22Rv1 (cell line): ENCODE data around the gene ENTPD3.

Experiments
- H3K27ac ChIP-seq: fragments of 450-650 bp; 2 replicates; pipeline ENCODE4 v1.5.1; 2017
- ZFX ChIP-seq: fragments of 450-650 bp; IDR thresholded peaks from 2 replicates; pipeline ENCODE4 v1.6.1; 2017; ENCODE audit warnings: antibody characterized with exemption, borderline replicate concordance
- TF ChIP-seq, protein P1 (sequence below): fragments of 450-650 bp; IDR thresholded peaks from 2 replicates; pipeline ENCODE4 v1.5.1; 2017; ENCODE audit warnings: mild to moderate bottlenecking

The ENTPD3 gene, protein sequence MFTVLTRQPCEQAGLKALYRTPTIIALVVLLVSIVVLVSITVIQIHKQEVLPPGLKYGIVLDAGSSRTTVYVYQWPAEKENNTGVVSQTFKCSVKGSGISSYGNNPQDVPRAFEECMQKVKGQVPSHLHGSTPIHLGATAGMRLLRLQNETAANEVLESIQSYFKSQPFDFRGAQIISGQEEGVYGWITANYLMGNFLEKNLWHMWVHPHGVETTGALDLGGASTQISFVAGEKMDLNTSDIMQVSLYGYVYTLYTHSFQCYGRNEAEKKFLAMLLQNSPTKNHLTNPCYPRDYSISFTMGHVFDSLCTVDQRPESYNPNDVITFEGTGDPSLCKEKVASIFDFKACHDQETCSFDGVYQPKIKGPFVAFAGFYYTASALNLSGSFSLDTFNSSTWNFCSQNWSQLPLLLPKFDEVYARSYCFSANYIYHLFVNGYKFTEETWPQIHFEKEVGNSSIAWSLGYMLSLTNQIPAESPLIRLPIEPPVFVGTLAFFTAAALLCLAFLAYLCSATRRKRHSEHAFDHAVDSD

GRCh38 chr3:40387001-40387894 lies at the start of gene ENTPD3:
Gene ENTPD3, plus strand, starts transcription at chr3:40387184. Its CDS starts 874 bp downstream, at chr3:40388058.
- H3K27ac ChIP-seq, result no peak within 1 kb of the TSS
- TF ChIP-seq ZFX, result no peak
- TF ChIP-seq, protein P1, sequence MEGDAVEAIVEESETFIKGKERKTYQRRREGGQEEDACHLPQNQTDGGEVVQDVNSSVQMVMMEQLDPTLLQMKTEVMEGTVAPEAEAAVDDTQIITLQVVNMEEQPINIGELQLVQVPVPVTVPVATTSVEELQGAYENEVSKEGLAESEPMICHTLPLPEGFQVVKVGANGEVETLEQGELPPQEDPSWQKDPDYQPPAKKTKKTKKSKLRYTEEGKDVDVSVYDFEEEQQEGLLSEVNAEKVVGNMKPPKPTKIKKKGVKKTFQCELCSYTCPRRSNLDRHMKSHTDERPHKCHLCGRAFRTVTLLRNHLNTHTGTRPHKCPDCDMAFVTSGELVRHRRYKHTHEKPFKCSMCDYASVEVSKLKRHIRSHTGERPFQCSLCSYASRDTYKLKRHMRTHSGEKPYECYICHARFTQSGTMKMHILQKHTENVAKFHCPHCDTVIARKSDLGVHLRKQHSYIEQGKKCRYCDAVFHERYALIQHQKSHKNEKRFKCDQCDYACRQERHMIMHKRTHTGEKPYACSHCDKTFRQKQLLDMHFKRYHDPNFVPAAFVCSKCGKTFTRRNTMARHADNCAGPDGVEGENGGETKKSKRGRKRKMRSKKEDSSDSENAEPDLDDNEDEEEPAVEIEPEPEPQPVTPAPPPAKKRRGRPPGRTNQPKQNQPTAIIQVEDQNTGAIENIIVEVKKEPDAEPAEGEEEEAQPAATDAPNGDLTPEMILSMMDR, result no peak

DNA sequence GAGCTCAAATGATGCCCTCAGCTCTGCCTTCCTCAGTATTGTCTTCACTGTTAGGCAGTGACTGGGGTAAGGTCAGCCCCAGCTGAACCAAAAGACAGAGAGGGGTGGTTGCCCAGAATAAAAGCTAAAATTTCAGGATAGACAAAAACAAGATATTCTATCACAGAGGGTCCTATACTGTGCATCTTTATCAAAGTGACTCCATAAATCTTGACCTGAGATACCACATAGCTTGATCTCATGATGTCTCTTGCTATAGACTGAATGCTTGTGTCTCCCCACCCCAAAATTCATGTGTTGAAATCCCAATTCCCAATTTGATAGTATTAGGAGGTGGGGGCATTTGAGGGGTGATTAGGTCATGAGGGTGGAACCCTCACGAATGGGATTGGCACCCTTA lies 47.1 kb upstream of the ENTPD3 start:
- TF ChIP-seq, protein P1, result no peak
- TF ChIP-seq ZFX, result no peak
- H3K27ac ChIP-seq, result no peak overlapping the region

DNA sequence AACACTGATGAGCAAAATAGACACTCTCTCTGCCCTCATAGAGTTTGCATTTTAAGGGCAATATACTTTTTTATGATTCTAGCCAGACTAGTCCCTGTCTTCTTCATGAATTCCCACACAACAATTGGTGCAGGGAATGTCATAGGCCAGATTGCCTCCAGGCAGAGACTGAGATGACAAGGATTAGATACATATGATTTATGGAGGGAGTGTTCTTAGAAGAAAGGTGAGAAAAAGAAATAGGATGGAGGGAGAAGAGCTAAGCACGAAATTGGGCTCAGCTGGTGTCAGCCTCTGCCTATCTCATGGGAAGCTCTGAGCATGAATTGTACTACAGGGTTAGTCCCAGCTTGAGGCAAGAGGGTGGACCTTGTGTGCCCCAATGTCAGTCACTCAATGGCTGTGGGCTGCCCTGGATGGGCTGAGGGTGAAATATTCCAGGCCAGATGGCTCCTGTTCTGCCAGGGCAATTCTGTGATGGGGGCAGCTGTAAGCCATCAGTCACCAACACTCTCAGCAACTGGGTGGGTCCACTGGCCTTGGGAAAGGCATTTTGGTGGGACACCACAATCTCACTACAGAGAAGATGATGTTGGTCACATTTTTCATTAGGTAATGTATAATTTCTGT lies 46.3 kb upstream of the ENTPD3 start:
- no peak overlapping the region for H3K27ac ChIP-seq
- TF ChIP-seq, protein P1, result no peak
- TF ChIP-seq ZFX, result no peak

GRCh38 chr3:40341671-40342070 lies 45.3 kb upstream of the ENTPD3 start:
- TF ChIP-seq, protein P1, result no peak
- TF ChIP-seq ZFX, result no peak
- no peak overlapping the region for H3K27ac ChIP-seq

DNA sequence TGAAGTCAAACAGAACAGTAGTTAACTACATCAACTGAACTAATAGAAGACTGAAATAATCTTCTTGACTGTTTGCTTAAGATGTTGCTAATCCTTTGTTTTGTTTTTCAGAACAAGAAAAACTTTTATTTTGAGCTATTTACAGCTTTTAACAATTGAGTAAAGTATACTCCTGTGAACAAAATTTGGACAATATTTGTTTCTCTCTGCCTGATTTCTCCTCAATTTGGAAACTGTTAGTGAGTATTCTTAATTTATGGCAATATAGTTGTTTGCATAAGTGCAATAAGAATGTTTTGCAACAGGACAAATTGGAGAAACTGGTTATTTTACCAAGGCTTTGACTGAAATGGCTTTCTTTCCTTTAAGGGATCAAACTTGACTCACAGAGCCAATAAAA lies 36.5 kb upstream of the ENTPD3 start:
- H3K27ac ChIP-seq, result no peak overlapping the region
- TF ChIP-seq, protein P1, result no peak
- TF ChIP-seq ZFX, result no peak

DNA sequence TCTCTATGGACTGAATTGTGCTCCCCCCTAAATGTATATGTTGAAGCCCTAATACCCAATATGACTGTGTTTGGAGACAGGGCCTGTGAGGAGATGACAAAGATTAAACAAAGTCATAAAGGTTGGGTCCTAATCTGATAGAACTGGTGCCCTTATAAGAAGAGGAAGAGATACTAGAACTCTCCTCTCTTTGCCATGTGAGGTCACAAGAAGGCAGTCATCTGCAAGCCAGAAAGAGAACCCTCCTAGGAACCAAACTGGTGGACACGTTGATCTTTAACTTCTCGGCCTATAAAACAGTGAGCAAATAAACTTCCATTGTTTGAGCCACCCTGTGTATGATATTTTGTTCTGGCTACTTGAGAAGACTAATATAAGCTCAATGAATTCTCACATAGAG lies 31.6 kb upstream of the ENTPD3 start:
- no peak overlapping the region for H3K27ac ChIP-seq
- TF ChIP-seq ZFX, result no peak
- TF ChIP-seq, protein P1, result no peak
